HG02840 (cell line): ENCODE data around the gene TMIGD1.
A peak's percentile ranks its signal among the peaks of the same experiment; 100 is the strongest.

Source experiments
- ATAC-seq: cut with Tn5 transposase; IDR thresholded peaks from one replicate; pipeline ENCODE4 v1.9.1; 2021; ENCODE audit warnings: mild to moderate bottlenecking, moderate library complexity, moderate number of reproducible peaks; ENCODE audit not compliant: unreplicated experiment, low FRiP score

Gene TMIGD1

GRCh38 chr17:30333503-30334360 is at the start of gene TMIGD1:
Gene TMIGD1 (minus strand): TSS chr17:30334057. CDS start chr17:30332133, 1,924 bp downstream.
- ATAC-seq = no peak

GRCh38 chr17:30382345-30382744 is 48.5 kb upstream of the TMIGD1 start:
- ATAC-seq = no peak

- ATAC-seq = no peak
Measured at GRCh38 chr17:30381340-30381659, 47.4 kb upstream of the TMIGD1 start.

GRCh38 chr17:30380643-30381339 is 46.9 kb upstream of the TMIGD1 start:
- no peak for ATAC-seq

- peak; percentile 1 for ATAC-seq
Measured at GRCh38 chr17:30379903-30380381, 46.1 kb upstream of the TMIGD1 start.

GRCh38 chr17:30379303-30379902 is 45.5 kb upstream of the TMIGD1 start:
- ATAC-seq = peak; percentile 21

GRCh38 chr17:30378825-30379302 is 45.0 kb upstream of the TMIGD1 start, which contains the start of gene CPD:
Gene CPD (plus strand): TSS chr17:30378927. CDS start chr17:30378981, 54 bp downstream.
- peak; percentile 81 for ATAC-seq

- peak; percentile 8 for ATAC-seq
Measured at GRCh38 chr17:30378241-30378824, 44.5 kb upstream of the TMIGD1 start.

- no peak for ATAC-seq
Measured at GRCh38 chr17:30377574-30378240, 43.9 kb upstream of the TMIGD1 start.

- no peak for ATAC-seq
Measured at GRCh38 chr17:30376621-30377452, 43.0 kb upstream of the TMIGD1 start.

GRCh38 chr17:30375661-30376060 is 41.8 kb upstream of the TMIGD1 start:
- ATAC-seq = no peak

- no peak for ATAC-seq
Measured at GRCh38 chr17:30372755-30373154, 38.9 kb upstream of the TMIGD1 start.

- ATAC-seq = no peak
Measured at GRCh38 chr17:30369995-30370394, 36.1 kb upstream of the TMIGD1 start.

GRCh38 chr17:30368912-30369720 is 35.3 kb upstream of the TMIGD1 start:
- ATAC-seq = no peak

GRCh38 chr17:30366536-30366935 is 32.7 kb upstream of the TMIGD1 start:
- ATAC-seq = no peak

- peak; percentile 73 for ATAC-seq
Measured at GRCh38 chr17:30363715-30364202, 29.9 kb upstream of the TMIGD1 start.

- no peak for ATAC-seq
Measured at GRCh38 chr17:30361766-30362279, 28.0 kb upstream of the TMIGD1 start.
